Measurements from ENCODE around the gene RABGAP1L.

DNA sequence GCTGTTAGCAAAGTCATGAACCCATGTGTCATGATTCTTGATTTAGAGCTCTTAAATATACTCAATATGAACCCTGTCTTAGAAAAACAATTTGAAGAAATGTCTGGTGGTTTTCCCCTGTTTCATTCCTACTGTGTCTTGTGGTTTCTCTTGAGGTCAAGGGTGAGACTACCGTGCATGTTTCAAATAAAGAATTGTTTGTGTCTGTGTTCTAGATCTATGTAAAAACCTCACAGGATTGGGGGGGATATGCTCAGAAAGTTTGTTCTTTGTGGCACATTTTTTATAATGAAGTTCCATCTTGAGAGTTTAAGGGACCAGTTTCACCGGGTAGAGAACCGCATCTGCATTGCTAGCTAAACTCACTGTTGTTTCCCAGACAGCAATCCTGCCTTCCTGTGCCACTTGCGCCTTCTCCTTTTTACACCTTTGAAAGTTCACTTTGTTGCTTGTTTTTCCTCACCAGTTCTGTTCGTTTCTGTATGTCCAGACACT lies 809.5 kb downstream of the RABGAP1L start:
- TF ChIP-seq POLR2AphosphoS5 (IDR thresholded peaks at IDR 0.05) (no peak), EP300 (IDR thresholded peaks at IDR 0.05) (no peak), POLR2A (IDR thresholded peaks at IDR 0.05) (no peak)
- TF ChIP-seq, protein P1, sequence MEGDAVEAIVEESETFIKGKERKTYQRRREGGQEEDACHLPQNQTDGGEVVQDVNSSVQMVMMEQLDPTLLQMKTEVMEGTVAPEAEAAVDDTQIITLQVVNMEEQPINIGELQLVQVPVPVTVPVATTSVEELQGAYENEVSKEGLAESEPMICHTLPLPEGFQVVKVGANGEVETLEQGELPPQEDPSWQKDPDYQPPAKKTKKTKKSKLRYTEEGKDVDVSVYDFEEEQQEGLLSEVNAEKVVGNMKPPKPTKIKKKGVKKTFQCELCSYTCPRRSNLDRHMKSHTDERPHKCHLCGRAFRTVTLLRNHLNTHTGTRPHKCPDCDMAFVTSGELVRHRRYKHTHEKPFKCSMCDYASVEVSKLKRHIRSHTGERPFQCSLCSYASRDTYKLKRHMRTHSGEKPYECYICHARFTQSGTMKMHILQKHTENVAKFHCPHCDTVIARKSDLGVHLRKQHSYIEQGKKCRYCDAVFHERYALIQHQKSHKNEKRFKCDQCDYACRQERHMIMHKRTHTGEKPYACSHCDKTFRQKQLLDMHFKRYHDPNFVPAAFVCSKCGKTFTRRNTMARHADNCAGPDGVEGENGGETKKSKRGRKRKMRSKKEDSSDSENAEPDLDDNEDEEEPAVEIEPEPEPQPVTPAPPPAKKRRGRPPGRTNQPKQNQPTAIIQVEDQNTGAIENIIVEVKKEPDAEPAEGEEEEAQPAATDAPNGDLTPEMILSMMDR (IDR thresholded peaks at IDR 0.05), result no peak
